ENCODE results near the gene CRELD2. TPM values are rescaled to one million over a fixed set of nuclear protein-coding genes. Genes with fewer than 3 reads are reported as not detected.

The CRELD2 gene
- total and polyA plus RNA-seq, 2 of the 13 experiments (the other 11 are each of a cell fraction or from before 2014, with no cell fraction given): 17.2 to 44.7 TPM

- Histone ChIP-seq H3K4me2 (ENCODE audit: low read depth, low read length) (peak overlapping the region; percentile 79), H3K36me3 (replicated peaks in 1 of 2; ENCODE audit: control insufficient read depth in 1 of 2, insufficient read depth in 2 of 2, low read length in 2 of 2) (no peaks in the 10 kb centered on the region), H2AFZ (ENCODE audit: low read length) (no peak overlapping the region), H4K20me1 (ENCODE audit: insufficient read depth, low read length) (no peaks in the 10 kb centered on the region), H3K79me2 (ENCODE audit: insufficient read depth, low read length) (no peaks in the 10 kb centered on the region), H3K27ac (ENCODE audit: extremely low read length, insufficient read depth, low read length) (no peak overlapping the region), H3K4me1 (ENCODE audit: insufficient read depth, low read length) (peaks cover 60% of the 10 kb centered on the region), H3K27me3 (ENCODE audit: control insufficient read depth in 1 of 2, insufficient read depth in 2 of 2, low read length in 2 of 2) (no peaks in the 10 kb centered on the region), H3K9me3 (ENCODE audit: low read length) (no peaks in the 10 kb centered on the region), H3K9ac (ENCODE audit: insufficient read depth, low read depth, low read length) (0 out of 2 replicates have a peak overlapping the region, but pooled peaks have one; percentile 14), H3K4me3 (replicated peaks in 1 of 3; ENCODE audit: insufficient read depth in 1 of 3, low read depth in 2 of 3, low read length in 3 of 3) (peak overlapping the region in 1 of 3 experiments; percentile 71; a peak in 1 of 6 replicates)
- 56% methylated on average over 25 of the region's 45 CpGs for WGBS (ENCODE audit: low lambda C conversion rate)
- CTCF ChIA-PET (ENCODE audit: low intra/inter-chr PET ratio, low total read pairs): no interaction called here
- BruUV-seq (replicated peaks): no TSS peak
- TF ChIP-seq FOXA1 (IDR thresholded peaks at IDR 0.05) (peak; percentile 21; the same call in 1 of the 2 replicates), FOXA1 (CRISPR knock-in tag; IDR thresholded peaks at IDR 0.05) (no peak), MTF2 (CRISPR knock-in tag; IDR thresholded peaks at IDR 0.05; ENCODE audit: borderline replicate concordance) (no peak), ATF7 (IDR thresholded peaks at IDR 0.05) (0 out of 2 replicates have a peak, but pooled peaks have one; percentile 1), ATF7 (CRISPR knock-in tag; IDR thresholded peaks at IDR 0.05) (no peak), ZNF646 (CRISPR knock-in tag; IDR thresholded peaks at IDR 0.05) (peak; percentile 94; the same call in 1 of the 2 replicates), POLR2AphosphoS2 (IDR thresholded peaks at IDR 0.05; ENCODE audit: low read depth, low read length) (0 out of 2 replicates have a peak, but pooled peaks have one; percentile 28)
- ATAC-seq (no peak), FAIRE-seq (no peak), DNase-seq (ENCODE audit: low spot score) (no peak)
- POLR2A ChIA-PET: interaction anchor here (0.9 to 16.4 kb wide), 4 partner anchors 10 to 39 kb away, joined by 7 to 722 read pairs (median 23); partner anchors contain the start of gene PIM3
- intact Hi-C loops (cut with micrococcal nuclease; ENCODE audit: unreplicated experiment) (no loop called here), in situ Hi-C loops (cut with HindIII; ENCODE audit: extremely low pct_ligation_motif_present, low pct_unique_long_range_greater_than_20kb) (no loop called here)
Observed at GRCh38 chr22:49972163-49973017, 54.0 kb downstream of the CRELD2 start.

Data from HepG2 (cell line).